Esophagus muscularis mucosa (tissue), 4 donors: ENCODE data around the gene ZNF500. TPM values are rescaled to one million over a fixed set of nuclear protein-coding genes. Genes with fewer than 3 reads are reported as not detected.
"Not testable (repeated sequence)": the region's sequence is repeated elsewhere in the genome, so short reads cannot be mapped to it uniquely, and the experiment has no call there.

ENCODE experiments used
- DNase-seq: peaks from one replicate; pipeline ENCODE4 v3.0.0-alpha.2; 2017; ENCODE audit errors: extremely low spot score
- H3K27ac ChIP-seq, 4 donors: fragments of 200-600 bp; sonication (generic); replicated peaks in 1 of 4; 1 replicate in 3 of 4; 2 replicates in 1 of 4; pipeline ENCODE4 v1.5.1; 2016 to 2019; ENCODE audit warnings: mild to moderate bottlenecking in 1 of 4
- H3K27me3 ChIP-seq, 4 donors: fragments of 200-600 bp; sonication (generic); one replicate each; pipeline versions ENCODE4 v1.5.1 to v1.6.0; 2016 to 2019
- H3K36me3 ChIP-seq, 4 donors: fragments of 200-600 bp; sonication (generic); one replicate each; pipeline ENCODE4 v1.5.1; 2016 to 2019
- H3K4me1 ChIP-seq, 4 donors: fragments of 200-600 bp; sonication (generic); one replicate each; pipeline ENCODE4 v1.5.1; 2016 to 2019
- H3K4me3 ChIP-seq, 4 donors: fragments of 200-600 bp; sonication (generic); 1 replicate in 2 of 4; 2 replicates in 2 of 4; pipeline ENCODE4 v1.5.1; 2016 to 2019; ENCODE audit warnings: mild to moderate bottlenecking in 4 of 4, moderate library complexity in 1 of 4
- H3K9me3 ChIP-seq, 4 donors: fragments of 200-600 bp; sonication (generic); 1 replicate in 3 of 4; 2 replicates in 1 of 4; pipeline ENCODE4 v1.5.1; 2016 to 2019
- CTCF ChIP-seq, 3 experiments: fragments of 200-600 bp in 2 of 3; fragments of 450-650 bp in 1 of 3; sonication (generic) in 2 of 3; IDR thresholded peaks; one replicate each; pipeline ENCODE4 v1.5.1; 2017 to 2019; ENCODE audit warnings: antibody characterized with exemption in 3 of 3, mild to moderate bottlenecking in 2 of 3, moderate library complexity in 1 of 3
- EP300 ChIP-seq: sonication (generic); formaldehyde crosslinking; IDR thresholded peaks from one replicate; pipeline ENCODE4 v1.6.1; 2017; ENCODE audit warnings: antibody characterized with exemption
- POLR2A ChIP-seq: fragments of 450-650 bp; IDR thresholded peaks from one replicate; pipeline ENCODE4 v1.6.1; 2017; ENCODE audit warnings: antibody characterized with exemption, moderate library complexity, mild to moderate bottlenecking, low read depth
- POLR2AphosphoS5 ChIP-seq, 2 donors: sonication (generic); formaldehyde crosslinking; IDR thresholded peaks; one replicate each; pipeline ENCODE4 v1.6.1; 2017; ENCODE audit warnings: antibody characterized with exemption in 2 of 2
- WGBS: methylation state at CpG from one replicate; pipeline ENCODE4 v1.1.5; 2018; 5-methylcytosine and 5-hydroxymethylcytosine counted together
- intact Hi-C: fragments of 100-400 bp; cut with DNase I; formaldehyde crosslinking; loops from one replicate; pipeline ENCODE4 v1.15.1; 2023
- total RNA-seq, 4 donors: library from RNA; depleted of rRNA; stranded (reverse); fragments of >200 nt; gene quantifications; one replicate each; pipeline versions ENCODE4 v1.1.0 to v1.2.1, GENCODE V29; 2016

ZNF500 gene
- total RNA-seq, 4 donors from 2014 or later, result 7.5 to 19.4 (median 13.9) TPM

- H3K27me3 ChIP-seq, result no peaks in the 10 kb centered on the region
- intact Hi-C loops, result no loop called here
- no peaks in the 10 kb centered on the region for H3K36me3 ChIP-seq
- no peak within 1 kb of the TSS for H3K4me3 ChIP-seq
- H3K4me1 ChIP-seq, result no peaks in the 10 kb centered on the region
- no peak for DNase-seq
- 76% methylated on average over 14 of the region's 14 CpGs for WGBS
- no peak for TF ChIP-seq CTCF (IDR thresholded peaks at IDR 0.05)
- TF ChIP-seq POLR2AphosphoS5 (IDR thresholded peaks at IDR 0.05), result no peak
- TF ChIP-seq EP300, result no peak
- no peak for TF ChIP-seq POLR2A
- no peaks in the 10 kb centered on the region for H3K9me3 ChIP-seq
- no peak within 1 kb of the TSS for H3K27ac ChIP-seq
Observed at GRCh38 chr16:4787627-4788482, 20.9 kb upstream of the ZNF500 start, which contains the start of gene SEPTIN12. Gene SEPTIN12 (minus strand): TSS chr16:4788345. CDS start chr16:4787645, 700 bp downstream.

GRCh38 chr16:4787068-4787467 lies 20.1 kb upstream of the ZNF500 start:
- Histone ChIP-seq H3K4me1 (no peaks in the 10 kb centered on the region), H3K9me3 (no peaks in the 10 kb centered on the region), H3K27ac (no peak overlapping the region), H3K4me3 (no peak overlapping the region), H3K27me3 (no peaks in the 10 kb centered on the region), H3K36me3 (no peaks in the 10 kb centered on the region)
- TF ChIP-seq EP300, result no peak
- no peak for DNase-seq
- intact Hi-C loops, result no loop called here
- 92% methylated on average over 8 of the region's 8 CpGs for WGBS

GRCh38 chr16:4785758-4786433 lies 18.9 kb upstream of the ZNF500 start:
- 88% methylated on average over 23 of the region's 23 CpGs for WGBS

GRCh38 chr16:4784444-4784987 lies 17.6 kb upstream of the ZNF500 start:
- H3K36me3 ChIP-seq, H3K4me1 ChIP-seq, H3K27ac ChIP-seq, H3K4me3 ChIP-seq, H3K9me3 ChIP-seq, intact Hi-C loops, H3K27me3 ChIP-seq, DNase-seq: not testable (repeated sequence)
- whole genome bisulfite sequencing, result 90% methylated on average over 14 of the region's 14 CpGs

More at GRCh38 chr16:4785758-4786433, 18.9 kb upstream of the ZNF500 start:
- DNase-seq, result no peak
- H3K9me3 ChIP-seq, result no peaks in the 10 kb centered on the region
- H3K27ac ChIP-seq, result no peak overlapping the region
- no peaks in the 10 kb centered on the region for H3K36me3 ChIP-seq
- no peaks in the 10 kb centered on the region for H3K27me3 ChIP-seq
- H3K4me1 ChIP-seq, result no peaks in the 10 kb centered on the region
- no peak overlapping the region for H3K4me3 ChIP-seq
- TF ChIP-seq CTCF (IDR thresholded peaks at IDR 0.05), result no peak
- TF ChIP-seq POLR2A, result no peak
- no peak for TF ChIP-seq EP300
- no peak for TF ChIP-seq POLR2AphosphoS5 (IDR thresholded peaks at IDR 0.05)
- intact Hi-C loops, result no loop called here

GRCh38 chr16:4783951-4784336 lies 17.0 kb upstream of the ZNF500 start:
- TF ChIP-seq POLR2AphosphoS5 (IDR thresholded peaks at IDR 0.05), result no peak
- TF ChIP-seq EP300, result no peak
- no peak for TF ChIP-seq POLR2A
- TF ChIP-seq CTCF (IDR thresholded peaks at IDR 0.05), result no peak

More at GRCh38 chr16:4783951-4784336, 17.0 kb upstream of the ZNF500 start:
- Histone ChIP-seq H3K9me3 (no peaks in the 10 kb centered on the region), H3K36me3 (no peaks in the 10 kb centered on the region), H3K4me3 (no peak overlapping the region), H3K27ac (no peak overlapping the region), H3K4me1 (no peaks in the 10 kb centered on the region), H3K27me3 (no peaks in the 10 kb centered on the region)
- intact Hi-C loops, result no loop called here
- no peak for DNase-seq
- WGBS, result 73% methylated on average over 3 of the region's 16 CpGs
